H1 (cell line): ENCODE measurements around the gene DDX19B. TPM values are rescaled to one million over a fixed set of nuclear protein-coding genes. Genes with fewer than 3 reads are reported as not detected.

Experiments
- CTCF ChIA-PET: fragments of 300-600 bp; sonication (Branson Sonifier 250); formaldehyde crosslinking; loops from one replicate; lab custom pipeline; 2021; ENCODE audit not compliant: partially characterized antibody; lab: Charles Lee
- POLR2A ChIA-PET: fragments of 300-600 bp; sonication (Branson Sonifier 250); formaldehyde crosslinking; loops from one replicate; lab custom pipeline; 2021; ENCODE audit warnings: inconsistent platforms; ENCODE audit not compliant: partially characterized antibody; lab: Charles Lee
- DNase-seq, 2 experiments: peaks; one replicate each; pipeline versions ENCODE4 v3.0.0 to v3.0.0-alpha.2; 2010 to 2022; ENCODE audit warnings: low spot score in 2 of 2, low read depth in 1 of 2, mixed read lengths in 1 of 2
- FAIRE-seq: peaks from 2 replicates; lab custom pipeline; 2011; peaks lifted over from hg19 to GRCh38; lab: Jason Lieb, UNC
- H2AFZ ChIP-seq: 2 replicates; pipeline ENCODE4 v1.8.1; 2012; ENCODE audit warnings: low read length, inconsistent platforms
- H2AK5ac ChIP-seq: 2 replicates; pipeline ENCODE4 v1.6.1; 2013; ENCODE audit warnings: low read depth, low read length
- H2BK120ac ChIP-seq: replicated peaks from 2 replicates; pipeline ENCODE3; 2013; ENCODE audit warnings: low read depth, low read length, inconsistent platforms
- H2BK12ac ChIP-seq: 2 replicates; pipeline ENCODE4 v1.6.1; 2013; ENCODE audit warnings: low read depth, low read length
- H2BK15ac ChIP-seq: 2 replicates; pipeline ENCODE4 v1.6.1; 2013; ENCODE audit warnings: low read length
- H2BK20ac ChIP-seq: 2 replicates; pipeline ENCODE4 v1.6.1; 2013; ENCODE audit warnings: low read length
- H2BK5ac ChIP-seq: 2 replicates; pipeline ENCODE4 v1.6.1; 2013; ENCODE audit warnings: low read depth, low read length
- H3K14ac ChIP-seq: 2 replicates; pipeline ENCODE4 v1.6.1; 2013; ENCODE audit warnings: inconsistent platforms; ENCODE audit not compliant: insufficient read length
- H3K18ac ChIP-seq: 2 replicates; pipeline ENCODE4 v1.6.1; 2013; ENCODE audit warnings: low read length; ENCODE audit errors: extremely low read depth
- H3K23ac ChIP-seq: 2 replicates; pipeline ENCODE4 v1.6.1; 2013; ENCODE audit warnings: inconsistent platforms; ENCODE audit not compliant: insufficient read length
- H3K23me2 ChIP-seq: 2 replicates; pipeline ENCODE4 v1.6.1; 2013; ENCODE audit warnings: low read depth, low read length
- H3K27ac ChIP-seq: 2 replicates; pipeline ENCODE4 v1.6.1; 2011; ENCODE audit warnings: low read depth, low read length, inconsistent platforms
- H3K27me3 ChIP-seq, 4 experiments: replicated peaks in 1 of 4; 1 replicate in 1 of 4; 2 replicates in 3 of 4; pipeline versions ENCODE4 v1.6.1 to v1.8.1; 2011 to 2013; ENCODE audit warnings: low read length in 3 of 4, mild to moderate bottlenecking in 3 of 4, inconsistent platforms in 2 of 4, mixed read lengths in 2 of 4, moderate library complexity in 1 of 4; ENCODE audit not compliant: control insufficient read depth in 3 of 4, insufficient read depth in 3 of 4; ENCODE audit errors: extremely low read depth in 1 of 4
- H3K36me3 ChIP-seq, 4 experiments: 2 replicates each; pipeline versions ENCODE4 v1.6.1 to v1.8.1; 2011 to 2013; ENCODE audit warnings: mild to moderate bottlenecking in 4 of 4, low read length in 3 of 4, moderate library complexity in 2 of 4, control low read depth in 1 of 4, inconsistent platforms in 1 of 4; ENCODE audit not compliant: insufficient read depth in 4 of 4, control insufficient read depth in 2 of 4
- H3K4ac ChIP-seq: replicated peaks from 2 replicates; pipeline ENCODE3; 2013; ENCODE audit warnings: low read length, low read depth, mixed read lengths, inconsistent platforms; ENCODE audit not compliant: insufficient read length
- H3K4me1 ChIP-seq, 4 experiments: replicated peaks in 1 of 4; 1 replicate in 1 of 4; 2 replicates in 3 of 4; pipeline versions ENCODE4 v1.6.1 to v1.8.1; 2011 to 2013; ENCODE audit warnings: low read length in 3 of 4, inconsistent platforms in 2 of 4, mixed read lengths in 1 of 4; ENCODE audit not compliant: insufficient read depth in 4 of 4, control insufficient read depth in 3 of 4
- H3K4me2 ChIP-seq, 2 experiments: 2 replicates each; pipeline versions ENCODE4 v1.6.1 to v1.8.1; 2011 to 2013; ENCODE audit warnings: low read depth in 2 of 2, low read length in 2 of 2, control low read depth in 1 of 2, inconsistent platforms in 1 of 2, mild to moderate bottlenecking in 1 of 2; ENCODE audit not compliant: insufficient read depth in 1 of 2
- H3K4me3 ChIP-seq, 4 experiments: fragments of 200-600, 300-600 bp in 1 of 4; sonication (generic), shearing (Covaris generic), sonication (Bioruptor Twin) in 1 of 4; 2 replicates each; pipeline versions ENCODE4 v1.5.1 to v1.8.1; 2011 to 2016; ENCODE audit warnings: low read length in 4 of 4, low read depth in 3 of 4, control low read depth in 2 of 4, inconsistent platforms in 2 of 4, mild to moderate bottlenecking in 2 of 4, mixed read lengths in 1 of 4, moderate library complexity in 1 of 4; ENCODE audit not compliant: insufficient read depth in 2 of 4; ENCODE audit errors: extremely low read depth in 1 of 4
- H3K56ac ChIP-seq: replicated peaks from 2 replicates; pipeline ENCODE3; 2013; ENCODE audit warnings: low read depth, mild to moderate bottlenecking, mixed read lengths, low read length, inconsistent platforms; ENCODE audit not compliant: insufficient read length
- H3K79me1 ChIP-seq: 2 replicates; pipeline ENCODE4 v1.6.1; 2013; ENCODE audit warnings: low read depth, low read length, control low read depth
- H3K79me2 ChIP-seq, 2 experiments: 2 replicates each; pipeline versions ENCODE4 v1.6.1 to v1.8.1; 2012 to 2013; ENCODE audit warnings: low read length in 2 of 2, mild to moderate bottlenecking in 2 of 2, inconsistent platforms in 1 of 2; ENCODE audit not compliant: insufficient read depth in 2 of 2, control insufficient read depth in 1 of 2
- H3K9ac ChIP-seq, 4 experiments: replicated peaks in 1 of 4; 1 replicate in 1 of 4; 2 replicates in 3 of 4; pipeline versions ENCODE4 v1.6.1 to v1.8.1; 2011 to 2013; ENCODE audit warnings: low read depth in 3 of 4, low read length in 3 of 4, control low read depth in 2 of 4, mild to moderate bottlenecking in 2 of 4, moderate library complexity in 2 of 4, inconsistent platforms in 1 of 4; ENCODE audit errors: extremely low read depth in 1 of 4
- H3K9me3 ChIP-seq, 2 experiments: 2 replicates each; pipeline versions ENCODE4 v1.6.1 to v1.8.1; 2012 to 2013; ENCODE audit warnings: mild to moderate bottlenecking in 2 of 2, moderate library complexity in 2 of 2, control low read depth in 1 of 2, inconsistent platforms in 1 of 2, low read depth in 1 of 2, low read length in 1 of 2, mixed read lengths in 1 of 2; ENCODE audit not compliant: insufficient read depth in 2 of 2
- H4K20me1 ChIP-seq, 2 experiments: replicated peaks in 1 of 2; 2 replicates each; pipeline versions ENCODE3 to v1.8.1; 2011 to 2013; ENCODE audit warnings: inconsistent platforms in 2 of 2, low read length in 2 of 2, mild to moderate bottlenecking in 1 of 2; ENCODE audit not compliant: insufficient read depth in 2 of 2, control insufficient read depth in 1 of 2
- H4K5ac ChIP-seq: 2 replicates; pipeline ENCODE4 v1.6.1; 2013; ENCODE audit warnings: low read length, low read depth, mixed read lengths, inconsistent platforms; ENCODE audit not compliant: insufficient read length
- H4K8ac ChIP-seq: 2 replicates; pipeline ENCODE4 v1.8.0; 2013; ENCODE audit warnings: mild to moderate bottlenecking, moderate library complexity, low read length, inconsistent platforms; ENCODE audit not compliant: insufficient read depth; ENCODE audit errors: extremely low read depth
- H4K91ac ChIP-seq: replicated peaks from 2 replicates; pipeline ENCODE3; 2013; ENCODE audit warnings: low read length, mixed read lengths, inconsistent platforms; ENCODE audit not compliant: insufficient read length
- FOSL1 ChIP-seq: IDR thresholded peaks from 2 replicates; pipeline ENCODE4 v1.6.1; 2011; ENCODE audit warnings: mild to moderate bottlenecking, low read depth, low read length, moderate library complexity; ENCODE audit not compliant: insufficient read depth
- JUN ChIP-seq: IDR thresholded peaks from 2 replicates; pipeline ENCODE4 v1.6.1; 2011; ENCODE audit warnings: low read depth, mild to moderate bottlenecking, improper control_type of control experiment, low read length
- MAX ChIP-seq: IDR thresholded peaks from 2 replicates; pipeline ENCODE4 v1.6.1; 2012; ENCODE audit warnings: inconsistent platforms
- POU5F1 ChIP-seq: IDR thresholded peaks from 2 replicates; pipeline ENCODE4 v1.6.1; 2011; ENCODE audit warnings: low read depth, mild to moderate bottlenecking, low read length, moderate library complexity
- SP1 ChIP-seq: IDR thresholded peaks from 2 replicates; pipeline ENCODE4 v1.6.1; 2011; ENCODE audit warnings: low read depth, low read length
- WGBS, 2 experiments: shearing (Covaris generic) in 1 of 2; methylation state at CpG; one replicate each; pipeline versions ENCODE4 v1.1.6 to v1.1.7; 2013 to 2015; ENCODE audit warnings: low lambda C conversion rate in 2 of 2, mixed read lengths in 2 of 2, inconsistent platforms in 1 of 2, low coverage in 1 of 2, missing lambda C conversion rate in 1 of 2; ENCODE audit not compliant: insufficient replicate concordance in 2 of 2, insufficient coverage in 1 of 2, insufficient read length in 1 of 2; ENCODE audit errors: extremely low coverage in 1 of 2, missing lambda C conversion rate in 1 of 2; 5-methylcytosine and 5-hydroxymethylcytosine counted together
- polyA plus RNA-seq, 7 experiments: library from polyadenylated mRNA; depleted of rRNA in 3 of 7; stranded (reverse) in 5 of 7; unstranded in 2 of 7; fragments of >200 nt in 5 of 7; fragments of 200-250 nt in 2 of 7; gene quantifications; 1 replicate in 5 of 7; 2 replicates in 1 of 7; 4 replicates in 1 of 7; pipeline versions ENCODE4 v1.2.1 to v1.2.3, GENCODE V29; 2011 to 2013; ENCODE audit warnings: missing spikeins in 2 of 7, mixed read lengths in 2 of 7
- total RNA-seq: library from RNA; stranded (reverse); fragmentation: NEBNext Ultra II Directional; extraction: Animal tissue kit (Norgen Biotek cat#: 25700); gene quantifications from 2 replicates; pipeline ENCODE4 v1.2.1, GENCODE V29; 2021

The DDX19B gene
- total and polyA plus RNA-seq, 2 of the 8 experiments (the other 6 are each of a cell fraction or from before 2014, with no cell fraction given): 40.5 to 42.7 TPM

GRCh38 chr16:70359552-70359951, 60.6 kb downstream of the DDX19B start:
- CTCF ChIA-PET: interaction anchor here (0.9 to 2.5 kb wide), 7 partner anchors 10 to 35 kb away, joined by 3 to 7 read pairs (median 4); partner anchors contain the start of gene DDX19A
- H3K23me2 ChIP-seq: no peaks in the 10 kb centered on the region
- 96% methylated on average over 7 of the region's 7 CpGs; no CpG with 5 or more reads in 1 of the 2 experiments for WGBS, 2 experiments
- TF ChIP-seq MAX (no peak), FOSL1 (no peak), POU5F1 (no peak), JUN (no peak), SP1 (no peak)

More at GRCh38 chr16:70359552-70359951, 60.6 kb downstream of the DDX19B start:
- H3K23ac ChIP-seq: no peak overlapping the region
- POLR2A ChIA-PET: interaction anchor here (1.1 to 3.0 kb wide), 6 partner anchors 8 to 163 kb away, joined by 3 to 8 read pairs (median 6); partner anchors contain the start of genes COG4 and DDX19A
- no peak overlapping the region for H3K56ac ChIP-seq
- peaks cover 0 to 1% of the 10 kb centered on the region in 2 experiments for H4K20me1 ChIP-seq
- H3K79me1 ChIP-seq: no peaks in the 10 kb centered on the region
- H4K91ac ChIP-seq: no peak overlapping the region
- H3K27ac ChIP-seq: no peak overlapping the region
- no peaks in the 10 kb centered on the region for H3K9me3 ChIP-seq
- H3K18ac ChIP-seq: no peak overlapping the region
- H2BK20ac ChIP-seq: no peak overlapping the region
- DNase-seq: no peak
- H2BK15ac ChIP-seq: no peak overlapping the region
- H4K8ac ChIP-seq: no peak overlapping the region
- H3K79me2 ChIP-seq: no peaks in the 10 kb centered on the region
- H3K9ac ChIP-seq: no peak overlapping the region
- H2BK5ac ChIP-seq: no peak overlapping the region
- no peak overlapping the region for H2BK12ac ChIP-seq
- H3K4me3 ChIP-seq: no peak overlapping the region
- H3K36me3 ChIP-seq: peaks cover 21 to 73% (median 54%) of the 10 kb centered on the region in 4 experiments
- no peak overlapping the region for H2AK5ac ChIP-seq
- H4K5ac ChIP-seq: no peak overlapping the region
- H2BK120ac ChIP-seq: no peak overlapping the region
- H3K27me3 ChIP-seq: no peaks in the 10 kb centered on the region
- no peak overlapping the region for H3K4ac ChIP-seq
- no peak for FAIRE-seq
- no peaks in the 10 kb centered on the region for H3K4me1 ChIP-seq
- H3K14ac ChIP-seq: no peak overlapping the region
- no peak overlapping the region for H2AFZ ChIP-seq
- no peak overlapping the region for H3K4me2 ChIP-seq
